B cell (primary cell): ENCODE data around the gene BBX. TPM values are rescaled to one million over a fixed set of nuclear protein-coding genes. Genes with fewer than 3 reads are reported as not detected.

Experiments used
- ATAC-seq: fragments of 200-7000 bp; cut with Tn5 transposase; one replicate; pipeline ENCODE4 v1.10.0; 2021; ENCODE audit warnings: low read depth, mild to moderate bottlenecking, moderate number of reproducible peaks, moderate library complexity
- CTCF ChIA-PET: fragments of 350-600 bp; sonication (Branson Sonifier 250); formaldehyde crosslinking; loops from one replicate; lab custom pipeline; 2021; ENCODE audit warnings: antibody characterized with exemption, inconsistent platforms; lab: Charles Lee
- POLR2A ChIA-PET: fragments of 350-600 bp; sonication (Branson Sonifier 250); formaldehyde crosslinking; loops from one replicate; lab custom pipeline; 2021; ENCODE audit warnings: antibody characterized with exemption; lab: Charles Lee
- DNase-seq: peaks from one replicate; pipeline ENCODE4 v3.0.0; 2013
- H2AFZ ChIP-seq: 2 replicates; pipeline ENCODE4 v1.6.1; 2012; ENCODE audit warnings: mild to moderate bottlenecking, low read depth, low read length; ENCODE audit not compliant: insufficient read depth, poor library complexity, severe bottlenecking
- H3K27ac ChIP-seq, 2 donors: 1 replicate in 1 of 2; 2 replicates in 1 of 2; pipeline ENCODE4 v1.5.1; 2012 to 2013; ENCODE audit warnings: low read length in 2 of 2, mild to moderate bottlenecking in 2 of 2, moderate library complexity in 1 of 2
- H3K27me3 ChIP-seq, 4 experiments: fragments of 200-600 bp in 1 of 4; sonication (generic) in 1 of 4; replicated peaks in 1 of 4; 1 replicate in 2 of 4; 2 replicates in 2 of 4; pipeline versions ENCODE4 v1.6.1 to v1.7.0; 2013 to 2016; ENCODE audit warnings: low read length in 3 of 4, mild to moderate bottlenecking in 2 of 4, mixed read lengths in 1 of 4, moderate library complexity in 1 of 4; ENCODE audit not compliant: insufficient read depth in 4 of 4, control insufficient read depth in 3 of 4; ENCODE audit errors: control extremely low read depth in 1 of 4
- H3K36me3 ChIP-seq, 2 experiments: replicated peaks in 1 of 2; 1 replicate in 1 of 2; 2 replicates in 1 of 2; pipeline versions ENCODE4 v1.6.1 to v1.7.1; 2013; ENCODE audit warnings: low read length in 1 of 2; ENCODE audit not compliant: insufficient read depth in 2 of 2, control insufficient read depth in 1 of 2; ENCODE audit errors: control extremely low read depth in 1 of 2, extremely low read depth in 1 of 2
- H3K4me1 ChIP-seq, 2 donors: fragments of 200-600 bp in 1 of 2; sonication (generic) in 1 of 2; 1 replicate in 1 of 2; 2 replicates in 1 of 2; pipeline versions ENCODE4 v1.5.1 to v1.6.1; 2013 to 2017; ENCODE audit warnings: low read length in 2 of 2; ENCODE audit not compliant: control insufficient read depth in 2 of 2, insufficient read depth in 2 of 2
- H3K4me2 ChIP-seq: replicated peaks from 2 replicates; pipeline ENCODE3; 2012; ENCODE audit warnings: mild to moderate bottlenecking, low read depth, low read length; ENCODE audit not compliant: poor library complexity, severe bottlenecking
- H3K4me3 ChIP-seq, 5 experiments: fragments of 200-600 bp in 1 of 5; sonication (generic) in 1 of 5; 1 replicate in 3 of 5; 2 replicates in 2 of 5; pipeline versions ENCODE4 v1.5.1 to v1.7.0; 2011 to 2016; ENCODE audit warnings: low read length in 4 of 5, mild to moderate bottlenecking in 4 of 5, low read depth in 2 of 5, control low read depth in 1 of 5, moderate library complexity in 1 of 5; ENCODE audit not compliant: insufficient read depth in 1 of 5; ENCODE audit errors: control extremely low read depth in 1 of 5, extremely low read depth in 1 of 5
- H3K79me2 ChIP-seq: fragments of 200-600 bp; sonication (generic); one replicate; pipeline ENCODE4 v1.6.0; 2016; ENCODE audit warnings: low read length; ENCODE audit not compliant: control insufficient read depth, insufficient read depth
- H3K9ac ChIP-seq: fragments of 200-600 bp; sonication (generic); 2 replicates; pipeline ENCODE4 v1.6.1; 2017; ENCODE audit warnings: mild to moderate bottlenecking, low read length, moderate library complexity
- H3K9me3 ChIP-seq, 3 donors: one replicate each; pipeline versions ENCODE4 v1.6.1 to v1.7.1; 2013; ENCODE audit warnings: low read length in 2 of 3; ENCODE audit not compliant: control insufficient read depth in 2 of 3, insufficient read depth in 1 of 3; ENCODE audit errors: control extremely low read depth in 1 of 3
- H4K20me1 ChIP-seq: 2 replicates; pipeline ENCODE4 v1.6.0; 2012; ENCODE audit warnings: mild to moderate bottlenecking, low read length; ENCODE audit not compliant: insufficient read depth, control insufficient read depth, poor library complexity, severe bottlenecking
- H3K27ac Mint-ChIP-seq: one replicate; pipeline ENCODE4 v1.8.0; 2021; ENCODE audit warnings: mixed read lengths
- H3K27me3 Mint-ChIP-seq: one replicate; pipeline ENCODE4 v1.8.0; 2021; ENCODE audit warnings: mixed read lengths
- H3K4me1 Mint-ChIP-seq: one replicate; pipeline ENCODE4 v1.8.0; 2021; ENCODE audit warnings: mixed read lengths
- H3K4me3 Mint-ChIP-seq: one replicate; pipeline ENCODE4 v1.8.0; 2021; ENCODE audit warnings: mixed read lengths
- H3K9me3 Mint-ChIP-seq: one replicate; pipeline ENCODE4 v1.8.0; 2022; ENCODE audit warnings: mixed read lengths; ENCODE audit not compliant: insufficient read depth
- CTCF ChIP-seq: fragments of 200-600 bp; IDR thresholded peaks from one replicate; pipeline ENCODE4 v1.8.0; 2022; ENCODE audit warnings: antibody characterized with exemption, mild to moderate bottlenecking
- EZH2 ChIP-seq: IDR thresholded peaks from 2 replicates; pipeline ENCODE4 v1.6.1; 2012; ENCODE audit warnings: borderline replicate concordance, low read depth, mild to moderate bottlenecking, moderate library complexity, low read length; ENCODE audit not compliant: insufficient read depth, poor library complexity, severe bottlenecking
- WGBS: methylation state at CpG from one replicate; pipeline ENCODE4 v1.1.5; 2013; ENCODE audit warnings: missing lambda C conversion rate; ENCODE audit not compliant: insufficient coverage; 5-methylcytosine and 5-hydroxymethylcytosine counted together
- intact Hi-C: fragments of 100-400 bp; cut with micrococcal nuclease; formaldehyde crosslinking; loops from one replicate; pipeline ENCODE4 v1.10.0; 2022
- polyA plus RNA-seq: library from polyadenylated mRNA; depleted of rRNA; stranded (reverse); fragments of >200 nt; gene quantifications from 2 replicates; pipeline ENCODE4 v1.2.3, GENCODE V29; 2012
- total RNA-seq, 2 donors: library from RNA; stranded (reverse); fragments of 120-200 nt in 1 of 2; gene quantifications; 1 replicate in 1 of 2; 2 replicates in 1 of 2; pipeline versions ENCODE4 v1.2.3 to v1.2.4, GENCODE V29; 2013 to 2022

Gene BBX
- total and polyA plus RNA-seq, 2 donors (not counting 1 experiment from before 2014, with no cell fraction given), result 27.8 to 133 TPM

- peaks cover 36% of the 10 kb centered on the region for H3K4me1 Mint-ChIP-seq
- CTCF ChIA-PET, result interaction anchor here (0.5 to 7.2 kb wide), 24 partner anchors 10 to 508 kb away, joined by 3 to 73 read pairs (median 4); no protein-coding TSS in a partner anchor
- no peak overlapping the region for H3K4me3 ChIP-seq
- no peaks in the 10 kb centered on the region for H3K9me3 Mint-ChIP-seq
- H3K4me2 ChIP-seq, result no peak overlapping the region
- H3K9me3 ChIP-seq, result no peaks in the 10 kb centered on the region
- POLR2A ChIA-PET, result no interaction called here
- peaks cover 7% of the 10 kb centered on the region for H3K79me2 ChIP-seq
- H3K4me1 ChIP-seq, result peaks cover 18 to 21% of the 10 kb centered on the region in 2 donors
- H3K27me3 ChIP-seq, result no peaks in the 10 kb centered on the region
- DNase-seq, result peak; percentile 43
- H3K36me3 ChIP-seq, result peaks cover 1 to 13% of the 10 kb centered on the region in 2 experiments
- H3K27ac Mint-ChIP-seq, result no peak overlapping the region
- WGBS, result 100% methylated on average over 1 of the region's 6 CpGs
- H3K4me3 Mint-ChIP-seq, result no peak overlapping the region
- TF ChIP-seq CTCF, result peak; percentile 76
- TF ChIP-seq EZH2, result no peak
- intact Hi-C loops, result loop anchor here (1.0 to 10.0 kb wide), 7 partner anchors 51 to 505 kb away; no protein-coding TSS in a partner anchor
- H3K27ac ChIP-seq, result no peak overlapping the region
- no peaks in the 10 kb centered on the region for H3K27me3 Mint-ChIP-seq
- no peaks in the 10 kb centered on the region for H4K20me1 ChIP-seq
- H2AFZ ChIP-seq, result no peak overlapping the region
- no peak for ATAC-seq
- H3K9ac ChIP-seq, result no peak overlapping the region
Observed at GRCh38 chr3:107740992-107741896, 218.5 kb downstream of the BBX start.

- H4K20me1 ChIP-seq, result no peaks in the 10 kb centered on the region
- H3K4me1 ChIP-seq, result no peaks in the 10 kb centered on the region
- TF ChIP-seq EZH2, result no peak
- TF ChIP-seq CTCF, result no peak
- no peak overlapping the region for H3K9ac ChIP-seq
- H3K27ac ChIP-seq, result no peak overlapping the region
- WGBS, result 99% methylated on average over 4 of the region's 4 CpGs
- DNase-seq, result no peak
- H3K36me3 ChIP-seq, result peaks cover 3 to 39% of the 10 kb centered on the region in 2 experiments
- no peak overlapping the region for H3K27ac Mint-ChIP-seq
- CTCF ChIA-PET, result interaction anchor here (0.9 kb wide), 3 partner anchors 70 to 509 kb away, joined by 3 to 4 read pairs (median 3); no protein-coding TSS in a partner anchor
- H3K4me3 Mint-ChIP-seq, result no peak overlapping the region
- H3K4me1 Mint-ChIP-seq, result peaks cover 11% of the 10 kb centered on the region
- POLR2A ChIA-PET, result no interaction called here
- H3K27me3 ChIP-seq, result no peaks in the 10 kb centered on the region
- intact Hi-C loops, result loop anchor here (10.0 kb wide), 1 partner anchor 321 kb away; no protein-coding TSS in a partner anchor
- H3K79me2 ChIP-seq, result peaks cover 3% of the 10 kb centered on the region
- no peaks in the 10 kb centered on the region for H3K9me3 ChIP-seq
- H3K27me3 Mint-ChIP-seq, result no peaks in the 10 kb centered on the region
- H3K9me3 Mint-ChIP-seq, result no peaks in the 10 kb centered on the region
- H2AFZ ChIP-seq, result no peak overlapping the region
- ATAC-seq, result no peak
- H3K4me2 ChIP-seq, result no peak overlapping the region
- no peak overlapping the region for H3K4me3 ChIP-seq
Observed at GRCh38 chr3:107745354-107745753, 222.6 kb downstream of the BBX start.
